GM18951 (cell line): ENCODE results near the gene SLC39A11.

Source experiments
- POLR2A ChIP-seq: IDR thresholded peaks from 4 replicates; pipeline ENCODE4 v1.6.1; 2011; ENCODE audit warnings: mild to moderate bottlenecking; ENCODE audit not compliant: insufficient read length, insufficient read depth; ENCODE audit errors: extremely low read depth
- in situ Hi-C: fragments of 300-500 bp; cut with MboI; formaldehyde crosslinking; loops from one replicate; pipeline ENCODE4 v1.12.0; 2022; ENCODE audit warnings: low sequenced_read_pairs, mixed read lengths, inconsistent platforms; ENCODE audit not compliant: unreplicated experiment

Gene SLC39A11

GRCh38 chr17:72991651-72992050 is 100.8 kb downstream of the SLC39A11 start:
- no peak for TF ChIP-seq POLR2A
- in situ Hi-C loops, result no loop called here

- in situ Hi-C loops, result no loop called here
- no peak for TF ChIP-seq POLR2A
Observed at GRCh38 chr17:72989074-72989610, 103.3 kb downstream of the SLC39A11 start.

DNA sequence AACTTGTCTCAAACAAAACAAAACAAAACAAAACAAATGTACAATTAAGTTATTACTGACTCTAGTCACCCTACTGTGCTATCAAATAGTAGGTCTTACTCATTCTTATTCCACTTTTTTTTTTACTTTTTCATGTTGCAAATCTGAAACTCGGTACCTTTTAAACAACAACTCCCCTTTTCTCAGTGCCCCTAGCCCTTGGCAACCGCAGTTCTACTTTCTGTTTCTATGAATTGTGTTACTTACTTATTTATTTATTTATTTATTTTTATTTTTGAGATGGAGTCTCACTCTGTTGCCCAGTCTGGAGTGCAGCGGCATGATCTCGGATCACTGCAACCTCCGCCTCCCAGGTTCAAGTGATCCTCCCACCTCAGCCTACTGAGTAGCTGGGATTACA is 104.0 kb downstream of the SLC39A11 start:
- in situ Hi-C loops, result no loop called here
- TF ChIP-seq POLR2A, result no peak

DNA sequence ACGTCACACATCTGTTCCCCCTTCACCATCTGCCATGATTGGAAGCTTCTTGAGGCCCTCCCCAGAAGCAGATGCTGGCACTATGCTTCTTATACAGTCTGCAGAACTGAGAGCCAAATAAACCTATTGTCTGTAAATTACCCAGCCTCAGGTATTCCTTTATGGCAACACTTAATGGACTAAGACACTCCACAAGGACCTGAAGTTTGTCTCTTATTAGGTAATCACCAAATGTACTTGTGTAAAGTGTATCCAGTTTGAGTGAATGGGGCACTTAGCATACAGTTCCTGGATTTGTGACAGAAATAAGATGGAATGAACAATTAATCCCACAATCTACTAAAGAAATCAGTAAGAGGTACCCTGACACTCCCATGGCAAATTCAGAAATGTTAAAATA is 105.3 kb downstream of the SLC39A11 start:
- in situ Hi-C loops, result no loop called here
- TF ChIP-seq POLR2A, result no peak

GRCh38 chr17:72985882-72986720 is 106.4 kb downstream of the SLC39A11 start:
- no peak for TF ChIP-seq POLR2A
- in situ Hi-C loops, result no loop called here

DNA sequence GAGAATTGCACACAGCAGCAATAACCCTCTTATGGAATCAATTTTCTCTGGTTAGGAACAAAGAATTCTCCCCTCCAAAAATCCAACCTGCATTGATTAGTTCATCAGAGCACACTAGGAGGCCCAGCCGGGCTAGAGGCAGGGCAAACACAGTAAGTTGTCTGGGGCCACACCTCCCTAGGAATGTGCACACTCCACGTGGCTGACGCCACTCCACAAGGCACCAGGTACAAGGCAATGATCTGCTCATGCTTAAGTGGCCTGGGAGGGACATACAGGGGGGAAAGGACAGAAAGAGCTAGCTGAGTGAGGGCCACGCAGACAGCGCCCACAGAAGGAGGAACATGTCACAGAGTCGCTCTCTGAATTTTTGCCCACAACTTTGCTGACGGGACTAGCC is 107.6 kb downstream of the SLC39A11 start:
- TF ChIP-seq POLR2A, result no peak
- in situ Hi-C loops, result no loop called here

DNA sequence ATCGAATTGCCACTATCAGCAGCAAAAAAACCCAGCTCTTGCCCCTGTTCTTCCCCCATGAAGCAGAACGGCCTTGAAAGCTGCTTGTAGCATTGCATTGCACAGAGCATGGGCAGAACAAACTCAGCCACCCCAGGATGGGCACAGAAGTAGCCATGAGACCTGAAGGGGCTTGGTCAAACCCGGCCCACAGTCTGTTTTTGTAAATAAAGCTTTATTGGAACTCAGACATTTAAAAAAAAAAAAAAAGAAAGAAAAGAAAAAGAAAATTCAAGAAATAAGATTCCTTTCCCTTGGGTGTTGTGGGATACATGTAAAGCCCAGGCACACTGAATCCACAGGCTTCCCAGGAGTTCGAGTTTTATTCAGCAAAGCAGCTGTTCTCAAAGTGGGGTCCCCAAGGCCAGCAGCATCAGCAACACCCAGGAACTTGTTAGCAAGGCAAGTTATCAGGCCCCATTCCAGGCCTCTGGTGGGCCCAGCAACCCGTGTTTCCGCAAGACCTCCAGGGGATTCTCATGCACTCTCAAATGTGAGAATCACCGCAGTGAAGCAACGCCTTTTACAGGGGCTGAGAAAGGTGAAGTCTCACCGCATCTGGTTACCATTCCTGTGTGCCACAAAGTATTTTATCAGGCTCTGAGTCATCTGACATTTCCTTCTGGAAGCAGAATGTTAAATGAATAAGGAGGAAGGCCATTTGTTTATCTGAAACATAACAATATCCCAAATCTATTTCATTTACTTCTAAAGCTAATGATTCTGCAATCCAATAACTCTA is 108.2 kb downstream of the SLC39A11 start:
- in situ Hi-C loops, result no loop called here
- no peak for TF ChIP-seq POLR2A

DNA sequence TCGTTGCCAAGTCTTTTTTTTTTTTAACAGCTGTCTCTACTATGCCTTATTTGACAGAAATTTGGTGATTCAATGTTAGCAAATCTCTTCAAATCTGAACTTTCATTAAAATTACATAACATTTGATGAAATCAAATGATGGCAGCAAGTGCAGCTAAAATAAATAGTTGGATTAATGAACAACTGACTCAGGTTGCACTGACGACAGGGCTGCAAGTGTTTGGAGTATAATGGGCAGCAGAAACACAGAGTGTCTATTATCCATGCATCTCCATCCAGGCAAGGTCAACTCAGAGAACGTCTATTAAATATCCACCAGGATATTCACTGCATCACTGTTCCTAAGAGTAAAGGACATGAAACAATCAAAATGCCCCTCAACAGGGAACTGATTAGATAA is 109.8 kb downstream of the SLC39A11 start:
- no peak for TF ChIP-seq POLR2A
- in situ Hi-C loops, result no loop called here

GRCh38 chr17:72978593-72979218 is 113.8 kb downstream of the SLC39A11 start:
- TF ChIP-seq POLR2A, result no peak
- in situ Hi-C loops, result no loop called here

DNA sequence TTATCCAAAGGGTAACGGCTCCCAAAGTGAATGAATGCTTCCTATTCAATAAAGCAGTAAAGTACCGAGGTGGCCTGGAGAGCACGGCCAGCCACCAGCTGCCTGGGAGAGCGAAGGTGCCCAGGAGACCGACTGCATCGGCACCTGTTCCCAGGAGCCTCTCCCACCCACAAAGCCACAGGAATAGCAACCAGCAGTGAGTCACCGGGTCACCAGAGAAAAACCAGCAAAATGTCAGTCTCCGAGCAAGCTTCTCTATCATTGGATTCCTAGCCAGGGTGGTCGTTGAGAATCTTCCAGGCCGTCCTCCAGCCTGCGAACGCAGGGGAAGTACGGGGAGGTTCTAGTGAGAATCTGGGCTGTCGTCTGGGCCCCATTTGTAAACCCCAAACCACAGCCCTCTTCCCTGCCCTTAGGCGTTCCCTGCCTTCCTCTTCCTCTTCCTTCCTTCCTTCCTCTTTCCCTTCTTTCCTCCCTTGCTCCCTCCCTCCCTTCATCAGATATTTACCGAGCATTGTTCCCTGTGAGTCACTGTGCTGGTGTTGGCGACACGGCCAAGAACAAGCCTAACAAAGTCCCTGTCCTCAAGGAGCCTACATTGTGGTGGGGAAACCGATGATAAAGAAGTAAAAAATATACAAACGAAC is 114.6 kb downstream of the SLC39A11 start:
- in situ Hi-C loops, result no loop called here
- TF ChIP-seq POLR2A, result no peak

DNA sequence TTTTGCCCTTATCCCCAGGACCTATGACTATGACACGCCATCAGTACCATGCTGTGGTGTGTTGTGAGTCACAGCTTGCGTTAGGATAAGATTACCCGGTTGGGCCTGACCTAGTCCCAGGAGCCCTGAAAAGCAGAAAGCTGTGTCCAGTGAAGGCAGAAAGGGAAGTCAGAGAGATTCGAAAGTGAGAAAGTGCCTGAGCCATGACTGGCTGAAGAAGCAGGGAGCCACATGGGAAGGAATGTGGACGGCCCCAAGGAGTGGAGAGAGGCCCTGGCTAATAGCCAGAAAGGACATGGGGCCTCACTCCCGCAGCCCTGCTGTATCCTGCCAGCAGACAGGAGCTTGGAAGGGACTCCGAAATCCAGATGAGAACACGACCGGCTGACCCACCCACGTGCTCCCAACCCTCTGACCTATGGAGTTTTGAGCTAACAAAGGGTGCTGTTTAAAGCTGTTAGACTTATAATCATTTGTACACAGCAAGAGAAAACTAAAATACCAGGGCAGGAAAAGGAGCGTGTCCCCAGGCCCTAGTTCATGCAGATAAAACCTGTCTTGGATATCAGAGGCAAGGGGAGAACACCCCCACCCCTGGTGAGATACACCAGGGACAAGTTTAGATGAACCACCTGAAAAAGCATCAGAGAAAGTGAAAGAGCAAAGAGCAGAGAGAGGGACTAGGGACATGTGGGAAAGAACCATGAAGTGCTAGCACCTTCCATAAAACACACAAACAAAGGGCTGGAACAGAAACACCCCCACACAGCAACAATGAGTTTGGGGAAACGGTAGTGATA is 115.3 kb downstream of the SLC39A11 start:
- no peak for TF ChIP-seq POLR2A
- in situ Hi-C loops, result no loop called here

- in situ Hi-C loops, result no loop called here
- no peak for TF ChIP-seq POLR2A
Observed at GRCh38 chr17:72975509-72975908, 117.0 kb downstream of the SLC39A11 start.
